ENCODE data around the gene SLC29A2.
"Not testable (repeated sequence)": the region's sequence is repeated elsewhere in the genome, so short reads cannot be mapped to it uniquely, and the experiment has no call there.

SLC29A2 gene

GRCh38 chr11:66332371-66333219 is 39.0 kb downstream of the SLC29A2 start:
- DNase-seq = no peak

- DNase-seq = no peak
Measured at GRCh38 chr11:66331542-66332370, 39.8 kb downstream of the SLC29A2 start.

GRCh38 chr11:66330931-66331330 is 40.6 kb downstream of the SLC29A2 start:
- DNase-seq = no peak

GRCh38 chr11:66329165-66329673 is 42.3 kb downstream of the SLC29A2 start:
- DNase-seq = no peak

- DNase-seq = peak; percentile 75 to 77
Measured at GRCh38 chr11:66328302-66329144, 43.0 kb downstream of the SLC29A2 start.

GRCh38 chr11:66328031-66328301 is 43.6 kb downstream of the SLC29A2 start:
- DNase-seq = no peak

GRCh38 chr11:66327171-66328030 is 44.2 kb downstream of the SLC29A2 start:
- DNase-seq = no peak

- DNase-seq = no peak
Measured at GRCh38 chr11:66326261-66327111, 45.1 kb downstream of the SLC29A2 start.

- DNase-seq = no peak
Measured at GRCh38 chr11:66325263-66325671, 46.3 kb downstream of the SLC29A2 start.

- no peak for DNase-seq
Measured at GRCh38 chr11:66324664-66325063, 46.9 kb downstream of the SLC29A2 start.

- no peak for DNase-seq
Measured at GRCh38 chr11:66323684-66324083, 47.9 kb downstream of the SLC29A2 start.

GRCh38 chr11:66322732-66323427 is 48.7 kb downstream of the SLC29A2 start:
- DNase-seq = no peak

GRCh38 chr11:66321606-66322005 is 50.0 kb downstream of the SLC29A2 start:
- DNase-seq = no peak

GRCh38 chr11:66320748-66321147 is 50.8 kb downstream of the SLC29A2 start:
- not testable (repeated sequence) for DNase-seq

GRCh38 chr11:66320289-66320688 is 51.3 kb downstream of the SLC29A2 start:
- DNase-seq = not testable (repeated sequence)

- DNase-seq = no peak
Measured at GRCh38 chr11:66318600-66318970, 53.0 kb downstream of the SLC29A2 start.

GRCh38 chr11:66317723-66318599 is 53.6 kb downstream of the SLC29A2 start:
- DNase-seq = peak in 1 of 2 experiments; percentile 29

GRCh38 chr11:66317322-66317722 is 54.2 kb downstream of the SLC29A2 start:
- peak in 1 of 2 experiments; percentile 33 for DNase-seq

GRCh38 chr11:66316849-66317251 is 54.7 kb downstream of the SLC29A2 start, which contains the start of gene CD248:
CD248 (minus strand) TSS chr11:66317044; CDS start chr11:66317027, 17 bp downstream.
- no peak for DNase-seq
